C4-2B (cell line): ENCODE measurements around the gene NUP210.

Experiments
- H3K27ac ChIP-seq: fragments of 450-650 bp; 2 replicates; pipeline ENCODE4 v1.5.1; 2017
- CTCF ChIP-seq: fragments of 450-650 bp; conservative IDR thresholded peaks from 2 replicates; pipeline ENCODE4 v1.5.1; 2017; ENCODE audit warnings: mild to moderate bottlenecking
- ZFX ChIP-seq: fragments of 450-650 bp; IDR thresholded peaks from 2 replicates; pipeline ENCODE4 v1.6.1; 2017

NUP210 gene

GRCh38 chr3:13370609-13371008 lies 49.5 kb downstream of the NUP210 start:
- TF ChIP-seq CTCF = no peak
- no peak for TF ChIP-seq ZFX
- H3K27ac ChIP-seq = no peak overlapping the region

DNA sequence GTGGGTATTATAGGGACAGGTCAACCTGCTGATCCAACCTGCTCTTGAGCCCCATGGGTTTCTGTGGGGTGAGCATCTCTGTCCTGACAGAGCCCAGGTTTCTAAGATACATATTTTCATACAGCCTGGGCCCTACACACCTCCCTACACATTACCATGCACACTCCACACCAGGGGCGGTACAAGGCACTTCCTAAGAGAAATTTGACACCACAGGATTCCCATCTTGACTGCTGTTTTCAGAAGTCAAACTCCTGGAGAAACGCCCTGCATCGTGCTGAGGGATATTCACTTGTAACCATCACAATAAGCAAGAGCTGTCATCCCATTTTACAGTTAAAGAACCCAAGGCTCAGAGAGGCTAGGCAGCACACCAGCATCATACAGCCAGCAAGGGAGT lies 50.1 kb downstream of the NUP210 start:
- H3K27ac ChIP-seq = no peak overlapping the region
- no peak for TF ChIP-seq CTCF
- no peak for TF ChIP-seq ZFX

- no peak for TF ChIP-seq CTCF
- TF ChIP-seq ZFX = no peak
- no peak overlapping the region for H3K27ac ChIP-seq
These were observed 51.3 kb downstream of the NUP210 start for GRCh38 chr3:13368834-13369233.

GRCh38 chr3:13367728-13368127 lies 52.4 kb downstream of the NUP210 start:
- TF ChIP-seq ZFX = no peak
- TF ChIP-seq CTCF = no peak
- H3K27ac ChIP-seq = no peak overlapping the region

DNA sequence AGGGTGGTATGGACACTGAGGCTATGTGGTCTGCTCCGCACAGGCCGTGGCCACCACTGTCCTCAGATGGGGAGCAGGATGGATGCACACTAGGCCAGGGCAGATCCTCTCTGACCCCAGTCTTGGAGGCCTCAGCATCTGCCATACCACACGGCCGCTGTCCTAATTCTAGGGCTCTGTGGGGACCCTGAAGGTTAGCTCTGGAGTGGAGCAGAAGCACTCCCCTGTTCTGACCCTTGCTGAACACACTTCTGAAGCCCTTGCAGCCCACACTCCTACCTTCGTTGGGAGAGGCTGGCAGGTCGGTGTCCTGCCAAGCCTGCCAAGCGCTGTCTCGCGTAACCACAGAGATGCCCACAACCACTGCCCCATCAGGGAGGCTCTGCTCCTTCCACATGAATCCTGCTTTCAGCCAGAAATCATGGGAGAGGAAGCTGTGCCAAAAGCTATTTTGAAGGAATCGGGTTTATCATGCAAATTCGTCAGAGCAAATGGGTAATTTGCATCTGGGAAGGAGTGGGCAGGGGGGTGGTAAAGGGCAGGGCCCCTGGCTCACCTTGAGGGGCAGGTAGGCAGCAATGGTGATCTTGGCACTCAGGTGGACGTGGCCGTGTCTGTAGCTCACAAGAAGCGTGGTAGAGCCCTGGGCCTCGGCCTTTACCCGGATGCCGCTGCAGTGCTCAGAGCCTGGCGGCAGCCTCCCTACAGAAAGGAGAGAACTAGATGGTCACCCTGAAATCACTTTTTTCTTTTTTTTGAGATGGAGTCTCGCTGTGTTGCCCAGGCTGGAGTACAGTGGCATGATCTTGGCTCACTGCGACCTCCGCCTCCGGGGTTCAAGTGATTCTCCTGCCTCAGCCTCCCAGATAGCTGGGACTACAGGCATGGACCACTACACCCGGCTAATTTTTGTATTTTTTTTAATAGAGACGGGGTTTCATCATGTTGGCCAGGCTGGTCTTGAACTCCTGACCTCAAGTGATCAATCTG lies 54.4 kb downstream of the NUP210 start:
- TF ChIP-seq ZFX (no peak), CTCF (no peak)
- H3K27ac ChIP-seq = no peak overlapping the region

DNA sequence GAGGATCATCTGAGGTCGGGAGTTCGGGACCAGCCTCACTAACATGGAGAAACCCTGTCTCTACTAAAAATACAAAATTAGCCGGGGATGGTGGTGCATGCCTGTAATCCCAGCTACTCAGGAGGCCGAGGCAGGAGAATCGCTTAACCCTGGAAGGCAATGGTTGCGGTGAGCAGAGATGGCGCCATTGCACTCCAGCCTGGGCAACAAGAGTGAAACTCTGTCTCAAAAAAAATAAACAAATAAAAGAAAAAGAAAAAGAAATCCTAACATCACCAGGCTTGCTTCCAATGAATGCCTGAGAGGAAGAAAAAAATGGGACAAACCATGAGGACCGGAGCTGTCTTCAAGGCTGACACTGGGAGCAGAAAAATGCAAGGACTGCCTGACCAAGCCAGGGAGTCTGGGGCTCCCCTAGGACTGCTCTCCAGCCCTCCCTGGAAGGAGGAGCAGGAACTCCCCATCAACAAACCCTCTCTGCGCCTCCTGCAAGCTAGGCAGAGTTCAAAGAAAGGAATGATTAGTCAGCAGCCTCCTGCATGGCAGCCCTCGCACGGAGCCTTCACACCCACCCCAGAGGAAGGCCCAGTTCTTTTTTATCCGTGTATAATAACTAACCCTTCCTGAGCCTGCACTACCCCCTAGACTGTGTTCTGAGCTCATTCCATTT lies 55.4 kb downstream of the NUP210 start:
- no peak overlapping the region for H3K27ac ChIP-seq
- TF ChIP-seq ZFX = no peak
- TF ChIP-seq CTCF = no peak

GRCh38 chr3:13362551-13362950 lies 57.6 kb downstream of the NUP210 start:
- TF ChIP-seq ZFX (no peak), CTCF (no peak)
- no peak overlapping the region for H3K27ac ChIP-seq
